ENCODE data around the gene TLCD1. TPM values are rescaled to one million over a fixed set of nuclear protein-coding genes. Genes with fewer than 3 reads are reported as not detected.

TLCD1 gene
- total and polyA plus RNA-seq, 2 of the 8 experiments (the other 6 are each of a cell fraction or from before 2014, with no cell fraction given) = 40.7 to 128 TPM

DNA sequence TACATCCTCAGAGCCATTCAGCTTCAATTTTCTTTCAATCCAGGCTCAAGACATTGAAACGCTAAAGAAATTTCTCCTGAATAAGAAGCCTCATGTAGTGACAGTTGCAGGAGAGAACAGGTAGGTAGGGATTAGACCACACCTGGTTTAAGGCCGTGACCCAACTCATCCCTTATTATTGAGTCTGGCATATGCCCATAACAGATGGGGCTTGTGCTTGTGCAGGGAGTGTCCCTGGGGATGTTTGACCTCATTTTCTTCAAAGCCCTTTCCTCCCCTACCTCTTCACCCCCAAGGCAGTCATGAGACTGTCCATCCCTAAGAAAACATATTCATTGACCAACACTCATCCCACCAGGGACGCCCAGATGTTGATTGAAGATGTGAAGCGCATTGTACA lies 39.7 kb downstream of the TLCD1 start:
- POLR2A ChIA-PET (ENCODE audit: partially characterized antibody) = interaction anchor here (0.6 to 6.5 kb wide), 9 partner anchors 9 to 109 kb away, joined by 3 to 35 read pairs (median 4); partner anchors contain the start of genes ALDOC and BLTP2
- 94% methylated on average over 4 of the region's 4 CpGs; no CpG with 5 or more reads in 1 of the 2 experiments for WGBS, 2 experiments (ENCODE audit: extremely low coverage in 1 of 2, insufficient coverage in 1 of 2, insufficient read length in 1 of 2, insufficient replicate concordance in 2 of 2, low coverage in 1 of 2, low lambda C conversion rate in 2 of 2, missing lambda C conversion rate in 1 of 2)
- H3K27ac ChIP-seq (ENCODE audit: low read depth, low read length) = no peak overlapping the region
- H4K8ac ChIP-seq (ENCODE audit: extremely low read depth, insufficient read depth, low read length) = no peak overlapping the region
- no peak overlapping the region for H3K4me2 ChIP-seq (ENCODE audit: insufficient read depth in 1 of 2, low read depth in 2 of 2, low read length in 2 of 2)
- no peak overlapping the region for H3K23ac ChIP-seq (ENCODE audit: insufficient read length)
- H2BK5ac ChIP-seq (ENCODE audit: low read depth, low read length) = no peak overlapping the region
- H3K79me2 ChIP-seq (ENCODE audit: control insufficient read depth in 1 of 2, insufficient read depth in 2 of 2, low read length in 2 of 2) = no peaks in the 10 kb centered on the region
- FAIRE-seq = no peak
- no peak overlapping the region for H2BK20ac ChIP-seq (ENCODE audit: low read length)
- H4K20me1 ChIP-seq (replicated peaks in 1 of 2; ENCODE audit: control insufficient read depth in 1 of 2, insufficient read depth in 2 of 2, low read length in 2 of 2) = peaks cover 3 to 8% of the 10 kb centered on the region in 2 experiments
- no peak overlapping the region; a peak in 1 of 7 replicates for H3K9ac ChIP-seq (replicated peaks in 1 of 4; ENCODE audit: extremely low read depth in 1 of 4, low read depth in 3 of 4, low read length in 3 of 4)
- H2AFZ ChIP-seq (ENCODE audit: low read length) = no peak overlapping the region
- no peaks in the 10 kb centered on the region for H3K23me2 ChIP-seq (ENCODE audit: low read depth, low read length)
- DNase-seq (ENCODE audit: low read depth in 1 of 2, low spot score in 2 of 2) = no peak
- H3K9me3 ChIP-seq (ENCODE audit: insufficient read depth in 2 of 2, low read depth in 1 of 2, low read length in 1 of 2) = no peaks in the 10 kb centered on the region
- no peak overlapping the region for H3K18ac ChIP-seq (ENCODE audit: extremely low read depth, low read length)
- H3K56ac ChIP-seq (replicated peaks; ENCODE audit: insufficient read length, low read depth, low read length) = no peak overlapping the region
- H3K4me1 ChIP-seq (replicated peaks in 1 of 4; ENCODE audit: control insufficient read depth in 3 of 4, insufficient read depth in 4 of 4, low read length in 3 of 4) = no peaks in the 10 kb centered on the region
- CTCF ChIA-PET (ENCODE audit: partially characterized antibody) = interaction anchor here (3.3 kb wide), 1 partner anchor 10 kb away, joined by 13 read pairs; no protein-coding TSS in a partner anchor
- H3K27me3 ChIP-seq (replicated peaks in 1 of 4; ENCODE audit: control insufficient read depth in 3 of 4, extremely low read depth in 1 of 4, insufficient read depth in 3 of 4, low read length in 3 of 4) = no peaks in the 10 kb centered on the region
- H3K79me1 ChIP-seq (ENCODE audit: low read depth, low read length) = no peaks in the 10 kb centered on the region
- no peak overlapping the region for H3K4ac ChIP-seq (replicated peaks; ENCODE audit: insufficient read length, low read depth, low read length)
- H4K91ac ChIP-seq (replicated peaks; ENCODE audit: insufficient read length, low read length) = no peak overlapping the region
- no peak overlapping the region for H2BK120ac ChIP-seq (replicated peaks; ENCODE audit: low read depth, low read length)
- H4K5ac ChIP-seq (ENCODE audit: insufficient read length, low read depth, low read length) = no peak overlapping the region
- H3K36me3 ChIP-seq (ENCODE audit: control insufficient read depth in 2 of 4, insufficient read depth in 4 of 4, low read length in 3 of 4) = peaks cover 63 to 98% (median 92%) of the 10 kb centered on the region in 4 experiments
- no peak overlapping the region for H2BK12ac ChIP-seq (ENCODE audit: low read depth, low read length)
- H3K4me3 ChIP-seq (ENCODE audit: extremely low read depth in 1 of 4, insufficient read depth in 2 of 4, low read depth in 3 of 4, low read length in 4 of 4) = no peak overlapping the region
- H2BK15ac ChIP-seq (ENCODE audit: low read length) = no peak overlapping the region
- no peak overlapping the region for H2AK5ac ChIP-seq (ENCODE audit: low read depth, low read length)
- H3K14ac ChIP-seq (ENCODE audit: insufficient read length) = no peak overlapping the region
- TF ChIP-seq RBBP5 (IDR thresholded peaks at IDR 0.05; ENCODE audit: borderline replicate concordance, low read depth, low read length) = no peak
- TF ChIP-seq CEBPB (IDR thresholded peaks at IDR 0.05; ENCODE audit: low read depth, low read length) = no peak
- no peak for TF ChIP-seq BCL11A (IDR thresholded peaks at IDR 0.05; ENCODE audit: low read depth in 2 of 2, low read length in 2 of 2)
- TF ChIP-seq CBX8 (IDR thresholded peaks at IDR 0.05; ENCODE audit: borderline replicate concordance, low read depth, low read length) = no peak
- no peak for TF ChIP-seq POLR2AphosphoS5 (IDR thresholded peaks at IDR 0.05; ENCODE audit: low read depth, low read length)
- no peak for TF ChIP-seq NANOG (IDR thresholded peaks at IDR 0.05; ENCODE audit: insufficient read depth, low read depth, low read length, poor library complexity, severe bottlenecking)
- no peak for TF ChIP-seq POLR2A (IDR thresholded peaks at IDR 0.05; ENCODE audit: control extremely low read depth in 1 of 2, low read depth in 2 of 2, low read length in 2 of 2)
- TF ChIP-seq, protein P1, sequence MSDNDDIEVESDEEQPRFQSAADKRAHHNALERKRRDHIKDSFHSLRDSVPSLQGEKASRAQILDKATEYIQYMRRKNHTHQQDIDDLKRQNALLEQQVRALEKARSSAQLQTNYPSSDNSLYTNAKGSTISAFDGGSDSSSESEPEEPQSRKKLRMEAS (IDR thresholded peaks at IDR 0.05) = no peak
- TF ChIP-seq KDM4A (IDR thresholded peaks at IDR 0.05; ENCODE audit: low read depth, low read length, severe bottlenecking) = no peak
- no peak for TF ChIP-seq SP4 (IDR thresholded peaks at IDR 0.05; ENCODE audit: low read length)
- no peak for TF ChIP-seq FOSL1 (IDR thresholded peaks at IDR 0.05; ENCODE audit: insufficient read depth, low read depth, low read length)
- no peak for TF ChIP-seq CREB1 (IDR thresholded peaks at IDR 0.05)
- no peak for TF ChIP-seq SAP30 (IDR thresholded peaks at IDR 0.05; ENCODE audit: insufficient read depth, insufficient replicate concordance, low read length)
- no peak for TF ChIP-seq CBX5 (IDR thresholded peaks at IDR 0.05; ENCODE audit: low read depth, low read length)
